ENCODE data around the gene NLRC5.

NLRC5 gene

GRCh38 chr16:56945847-56946527 is 43.4 kb upstream of the NLRC5 start:
- Histone ChIP-seq H2AFZ (ENCODE audit: low read depth, low read length) (no peak overlapping the region), H3K27ac (ENCODE audit: low read length) (no peak overlapping the region), H3K9ac (ENCODE audit: low read depth, low read length) (no peak overlapping the region), H4K20me1 (ENCODE audit: insufficient read depth, low read length) (peaks cover 4% of the 10 kb centered on the region; the same call in 1 of the 2 replicates), H3K79me2 (ENCODE audit: insufficient read depth, low read length) (no peaks in the 10 kb centered on the region), H3K9me3 (ENCODE audit: insufficient read depth, low read length, severe bottlenecking) (no peaks in the 10 kb centered on the region), H3K36me3 (ENCODE audit: insufficient read depth, low read length) (peaks cover 44% of the 10 kb centered on the region), H3K4me2 (ENCODE audit: insufficient read depth, low read length) (no peak overlapping the region), H3K27me3 (ENCODE audit: insufficient read depth, low read length, poor library complexity) (no peaks in the 10 kb centered on the region), H3K4me3 (ENCODE audit: low read depth in 1 of 2, low read length in 2 of 2) (no peak overlapping the region), H3K4me1 (ENCODE audit: insufficient read depth, low read length) (no peaks in the 10 kb centered on the region)
- no peak for TF ChIP-seq EZH2 (IDR thresholded peaks at IDR 0.05; ENCODE audit: borderline replicate concordance, low read depth, low read length, severe bottlenecking)
- TF ChIP-seq CTCF (IDR thresholded peaks at IDR 0.05; ENCODE audit: borderline replicate concordance, extremely low read depth, low read length, poor library complexity, severe bottlenecking) = no peak
- ATAC-seq (ENCODE audit: insufficient read depth, low read depth) (no peak), DNase-seq (no peak)

- Histone ChIP-seq H3K4me1 (ENCODE audit: insufficient read depth, low read length) (no peaks in the 10 kb centered on the region), H4K20me1 (ENCODE audit: insufficient read depth, low read length) (peaks cover 2% of the 10 kb centered on the region; the same call in 1 of the 2 replicates), H2AFZ (ENCODE audit: low read depth, low read length) (no peak overlapping the region), H3K9ac (ENCODE audit: low read depth, low read length) (no peak overlapping the region), H3K36me3 (ENCODE audit: insufficient read depth, low read length) (peaks cover 35% of the 10 kb centered on the region), H3K4me2 (ENCODE audit: insufficient read depth, low read length) (no peak overlapping the region), H3K9me3 (ENCODE audit: insufficient read depth, low read length, severe bottlenecking) (no peaks in the 10 kb centered on the region), H3K79me2 (ENCODE audit: insufficient read depth, low read length) (no peaks in the 10 kb centered on the region), H3K27ac (ENCODE audit: low read length) (no peak overlapping the region), H3K27me3 (ENCODE audit: insufficient read depth, low read length, poor library complexity) (no peaks in the 10 kb centered on the region), H3K4me3 (ENCODE audit: low read depth in 1 of 2, low read length in 2 of 2) (no peak overlapping the region)
- no peak; the same call in 2 of the 3 replicates for ATAC-seq (ENCODE audit: insufficient read depth, low read depth)
- no peak for DNase-seq
- no peak for TF ChIP-seq EZH2 (IDR thresholded peaks at IDR 0.05; ENCODE audit: borderline replicate concordance, low read depth, low read length, severe bottlenecking)
- no peak for TF ChIP-seq CTCF (IDR thresholded peaks at IDR 0.05; ENCODE audit: borderline replicate concordance, extremely low read depth, low read length, poor library complexity, severe bottlenecking)
These were observed 42.4 kb upstream of the NLRC5 start for GRCh38 chr16:56946767-56947603.

GRCh38 chr16:56947604-56947995 is 41.8 kb upstream of the NLRC5 start:
- DNase-seq = no peak
- H3K4me2 ChIP-seq (ENCODE audit: insufficient read depth, low read length) = no peak overlapping the region
- ATAC-seq (ENCODE audit: insufficient read depth, low read depth) = no peak
- no peak overlapping the region for H2AFZ ChIP-seq (ENCODE audit: low read depth, low read length)
- H3K36me3 ChIP-seq (ENCODE audit: insufficient read depth, low read length) = peaks cover 29% of the 10 kb centered on the region
- H3K9me3 ChIP-seq (ENCODE audit: insufficient read depth, low read length, severe bottlenecking) = no peaks in the 10 kb centered on the region
- H3K4me3 ChIP-seq (ENCODE audit: low read depth in 1 of 2, low read length in 2 of 2) = no peak overlapping the region
- no peaks in the 10 kb centered on the region for H3K79me2 ChIP-seq (ENCODE audit: insufficient read depth, low read length)
- H3K27ac ChIP-seq (ENCODE audit: low read length) = no peak overlapping the region
- no peaks in the 10 kb centered on the region for H4K20me1 ChIP-seq (ENCODE audit: insufficient read depth, low read length)
- no peaks in the 10 kb centered on the region for H3K4me1 ChIP-seq (ENCODE audit: insufficient read depth, low read length)
- H3K27me3 ChIP-seq (ENCODE audit: insufficient read depth, low read length, poor library complexity) = no peaks in the 10 kb centered on the region
- H3K9ac ChIP-seq (ENCODE audit: low read depth, low read length) = no peak overlapping the region
- TF ChIP-seq EZH2 (IDR thresholded peaks at IDR 0.05; ENCODE audit: borderline replicate concordance, low read depth, low read length, severe bottlenecking) (no peak), CTCF (IDR thresholded peaks at IDR 0.05; ENCODE audit: borderline replicate concordance, extremely low read depth, low read length, poor library complexity, severe bottlenecking) (no peak)

All from DND-41 (cell line).